Activated naive CD8-positive, alpha-beta T cell treated with anti-CD3 and anti-CD28 coated beads, Interleukin-2, amount 50 U/mL, for 16 hours (primary cell): ENCODE results near the gene HOXC12.

Source experiments
- DNase-seq: peaks from one replicate; pipeline ENCODE4 v3.0.0-alpha.2; 2020; ENCODE audit warnings: low read depth, low spot score

HOXC12 gene

GRCh38 chr12:53954694-53955035, at the start of gene HOXC12:
HOXC12 (plus strand) TSS chr12:53954903; CDS start chr12:53954930, 27 bp downstream.
- no peak for DNase-seq

GRCh38 chr12:53907103-53907502, 47.6 kb upstream of the HOXC12 start:
- DNase-seq: no peak

GRCh38 chr12:53916788-53917655, 37.7 kb upstream of the HOXC12 start:
- no peak for DNase-seq

- DNase-seq: no peak
These were observed 29.9 kb upstream of the HOXC12 start for GRCh38 chr12:53924521-53925405.

GRCh38 chr12:53927220-53928029, 27.3 kb upstream of the HOXC12 start:
- DNase-seq: no peak

- DNase-seq: no peak
These were observed 26.5 kb upstream of the HOXC12 start for GRCh38 chr12:53928054-53928835.

GRCh38 chr12:53929527-53929926, 25.2 kb upstream of the HOXC12 start:
- DNase-seq: no peak

- no peak for DNase-seq
These were observed 24.0 kb upstream of the HOXC12 start for GRCh38 chr12:53930591-53931255.

- no peak for DNase-seq
These were observed 22.7 kb upstream of the HOXC12 start for GRCh38 chr12:53931844-53932581.

- no peak for DNase-seq
These were observed 21.8 kb upstream of the HOXC12 start for GRCh38 chr12:53932915-53933314.

GRCh38 chr12:53935383-53936341, 19.0 kb upstream of the HOXC12 start:
- DNase-seq: no peak

- no peak for DNase-seq
These were observed 17.6 kb upstream of the HOXC12 start for GRCh38 chr12:53937099-53937498.

GRCh38 chr12:53937596-53938325, 16.9 kb upstream of the HOXC12 start:
- no peak for DNase-seq

GRCh38 chr12:53938326-53939140, 16.2 kb upstream of the HOXC12 start, which contains the start of gene HOXC13:
HOXC13 (plus strand) TSS chr12:53938831; CDS start chr12:53938907, 76 bp downstream.
- peak; percentile 14 for DNase-seq

- no peak for DNase-seq
These were observed 15.3 kb upstream of the HOXC12 start for GRCh38 chr12:53939141-53940108.
